Breast epithelium (tissue), 3 donors: ENCODE measurements around the gene RARG.

Experiments used
- CTCF ChIP-seq, 3 donors: fragments of 450-650 bp; IDR thresholded peaks; one replicate each; pipeline ENCODE4 v1.5.1; 2016 to 2017; ENCODE audit warnings: antibody characterized with exemption in 3 of 3, mild to moderate bottlenecking in 3 of 3, moderate library complexity in 3 of 3
- POLR2A ChIP-seq: fragments of 450-650 bp; IDR thresholded peaks from one replicate; pipeline ENCODE4 v1.6.1; 2016; ENCODE audit warnings: antibody characterized with exemption, mild to moderate bottlenecking, moderate library complexity
- POLR2AphosphoS5 ChIP-seq, 3 donors: sonication (generic); formaldehyde crosslinking; IDR thresholded peaks; one replicate each; pipeline ENCODE4 v1.6.1; 2017; ENCODE audit warnings: antibody characterized with exemption in 3 of 3

GRCh38 chr12:53245286-53245685, 13.3 kb upstream of the RARG start:
- TF ChIP-seq CTCF (IDR thresholded peaks at IDR 0.05) = no peak
- no peak for TF ChIP-seq POLR2A
- TF ChIP-seq POLR2AphosphoS5 (IDR thresholded peaks at IDR 0.05) = no peak
